K562 (cell line): ENCODE results near the gene SUSD3. TPM values are rescaled to one million over a fixed set of nuclear protein-coding genes. Genes with fewer than 3 reads are reported as not detected.
A peak's percentile ranks its signal among the peaks of the same experiment; 100 is the strongest.

Experiments used
- ATAC-seq: fragments of 200-7000 bp; cut with Tn5 transposase; 3 replicates; pipeline ENCODE4 v1.9.1; 2020; ENCODE audit warnings: moderate library complexity
- BruUV-seq: library from RNA; stranded (reverse); fragments of 400-500 nt; replicated peaks from 2 replicates; lab custom pipeline; 2021; lab: Mats Ljungman, UMichigan
- CTCF ChIA-PET: fragments of 300-600 bp; formaldehyde crosslinking; extraction: SDS; loops from one replicate; lab custom pipeline; 2021; ENCODE audit warnings: low intra/inter-chr PET ratio; lab: Yijun Ruan, JAX
- POLR2A ChIA-PET: fragments of 300-600, 350-650 bp; sonication (Branson Sonifier 250); formaldehyde crosslinking; extraction: SDS; loops from one replicate; lab custom pipeline; 2021; ENCODE audit warnings: antibody characterized with exemption, inconsistent platforms; lab: Yijun Ruan, JAX
- DNase-seq, 4 experiments: peaks; one replicate each; pipeline versions ENCODE4 v3.0.0 to v3.0.0-alpha.2; 2011 to 2018; ENCODE audit warnings: low spot score in 3 of 4, mixed read lengths in 3 of 4; ENCODE audit errors: extremely low read depth in 1 of 4
- FAIRE-seq: peaks from 2 replicates; lab custom pipeline; 2011; peaks lifted over from hg19 to GRCh38; lab: Jason Lieb, UNC
- H2AFZ ChIP-seq: 2 replicates; pipeline ENCODE4 v1.6.0; 2011; ENCODE audit warnings: low read depth, low read length, control low read depth, inconsistent platforms
- H3K27ac ChIP-seq: fragments of 200-600 bp; 3 replicates; pipeline ENCODE4 v1.8.0; 2011; ENCODE audit warnings: low read depth, mild to moderate bottlenecking, control low read depth, inconsistent platforms, low read length, moderate library complexity, mixed read lengths; ENCODE audit errors: extremely low read depth
- H3K27me3 ChIP-seq, 2 experiments: fragments of 300-600 bp in 1 of 2; 2 replicates in 1 of 2; 3 replicates in 1 of 2; pipeline versions ENCODE4 v1.6.0 to v1.8.0; 2011; ENCODE audit warnings: inconsistent platforms in 2 of 2, low read length in 2 of 2, mild to moderate bottlenecking in 1 of 2, mixed read lengths in 1 of 2, moderate library complexity in 1 of 2; ENCODE audit not compliant: control insufficient read depth in 2 of 2, insufficient read depth in 2 of 2
- H3K36me3 ChIP-seq: fragments of 300-600 bp; 3 replicates; pipeline ENCODE4 v1.8.0; 2011; ENCODE audit warnings: mild to moderate bottlenecking, low read length, inconsistent platforms; ENCODE audit not compliant: control insufficient read depth, insufficient read depth
- H3K4me1 ChIP-seq, 2 experiments: fragments of 200-600 bp in 1 of 2; replicated peaks in 1 of 2; 2 replicates in 1 of 2; 3 replicates in 1 of 2; pipeline versions ENCODE4 v1.5.1 to v1.8.0; 2011; ENCODE audit warnings: inconsistent platforms in 2 of 2, low read length in 2 of 2, mild to moderate bottlenecking in 1 of 2, mixed read lengths in 1 of 2, moderate library complexity in 1 of 2; ENCODE audit not compliant: control insufficient read depth in 2 of 2, insufficient read depth in 2 of 2
- H3K4me2 ChIP-seq: 2 replicates; pipeline ENCODE4 v1.6.1; 2011; ENCODE audit warnings: low read length, control low read depth, inconsistent platforms, mixed read lengths; ENCODE audit not compliant: insufficient read depth
- H3K4me3 ChIP-seq: fragments of 200-600 bp; sonication (generic), shearing (Covaris generic); 2 replicates; pipeline ENCODE4 v1.5.1; 2016; ENCODE audit warnings: control low read depth, inconsistent platforms
- H3K79me2 ChIP-seq: fragments of 200-600 bp; 3 replicates; pipeline ENCODE4 v1.8.0; 2011; ENCODE audit warnings: low read length, inconsistent platforms; ENCODE audit not compliant: control insufficient read depth, insufficient read depth
- H3K9ac ChIP-seq, 2 experiments: 2 replicates each; pipeline versions ENCODE4 v1.6.0 to v1.6.1; 2011; ENCODE audit warnings: low read depth in 2 of 2, low read length in 2 of 2, control low read depth in 1 of 2, inconsistent platforms in 1 of 2, mild to moderate bottlenecking in 1 of 2, mixed read lengths in 1 of 2; ENCODE audit not compliant: insufficient read depth in 1 of 2
- H3K9me1 ChIP-seq: one replicate; pipeline ENCODE4 v1.6.0; 2011; ENCODE audit warnings: inconsistent platforms, mild to moderate bottlenecking, low read length, moderate library complexity; ENCODE audit not compliant: control insufficient read depth, insufficient read depth
- H3K9me3 ChIP-seq: replicated peaks from 2 replicates; pipeline ENCODE4 v1.5.1; 2011; ENCODE audit warnings: low read depth, low read length, inconsistent platforms; ENCODE audit not compliant: control insufficient read depth, insufficient read depth
- H4K20me1 ChIP-seq: replicated peaks from 2 replicates; pipeline ENCODE4 v1.6.1; 2011; ENCODE audit warnings: low read length, inconsistent platforms, mixed read lengths; ENCODE audit not compliant: control insufficient read depth, insufficient read depth
- BHLHE40 ChIP-seq: IDR thresholded peaks from 2 replicates; pipeline ENCODE4 v1.6.1; 2011; ENCODE audit warnings: low read length, improper control_type of control experiment
- CREM ChIP-seq: IDR thresholded peaks from 2 replicates; pipeline ENCODE4 v1.6.1; 2014; ENCODE audit warnings: antibody characterized with exemption, low read depth
- FOSL1 ChIP-seq: fragments of 200-800 bp; sonication (Bioruptor generic); conservative IDR thresholded peaks from 2 replicates; pipeline ENCODE4 v1.6.1; 2016; ENCODE audit warnings: missing genetic modification characterization, missing compliant biosample characterization
- FOXA3 ChIP-seq, 2 experiments: fragments of 450-650 bp in 1 of 2; sonication (generic) in 1 of 2; formaldehyde crosslinking; IDR thresholded peaks in 1 of 2; conservative IDR thresholded peaks in 1 of 2; 2 replicates each; pipeline versions ENCODE4 v1.4.0 to v1.8.0; 2020 to 2022; ENCODE audit warnings: mild to moderate bottlenecking in 2 of 2, missing genetic modification reagents in 1 of 2
- HMG20B ChIP-seq: fragments of 250-450 bp; sonication (Bioruptor Pico); IDR thresholded peaks from 2 replicates; pipeline ENCODE4 v1.5.0; 2021; ENCODE audit warnings: mild to moderate bottlenecking
- JUN ChIP-seq, 2 experiments: sonication (generic) in 1 of 2; formaldehyde crosslinking in 1 of 2; IDR thresholded peaks; 2 replicates each; pipeline versions ENCODE4 v1.6.1 to v1.8.0; 2012 to 2022; ENCODE audit warnings: borderline replicate concordance in 2 of 2, mild to moderate bottlenecking in 2 of 2, improper control_type of control experiment in 1 of 2, low read depth in 1 of 2, low read length in 1 of 2, missing genetic modification reagents in 1 of 2
- MAZ ChIP-seq, 2 experiments: fragments of 450-650 bp in 1 of 2; sonication (generic) in 1 of 2; formaldehyde crosslinking; IDR thresholded peaks in 1 of 2; conservative IDR thresholded peaks in 1 of 2; 2 replicates each; pipeline versions ENCODE4 v1.4.0 to v1.5.0; 2020; ENCODE audit warnings: mild to moderate bottlenecking in 1 of 2, missing genetic modification reagents in 1 of 2
- NCOR1 ChIP-seq: fragments of 450-650 bp; IDR thresholded peaks from 2 replicates; pipeline ENCODE4 v1.6.1; 2016; ENCODE audit warnings: mild to moderate bottlenecking, moderate library complexity
- NEUROD1 ChIP-seq: fragments of 150-350 bp; IDR thresholded peaks from 2 replicates; pipeline ENCODE4 v1.6.1; 2014; ENCODE audit warnings: borderline replicate concordance, low read length, low read depth; ENCODE audit not compliant: partially characterized antibody
- NFIC ChIP-seq: fragments of 450-650 bp; IDR thresholded peaks from 2 replicates; pipeline ENCODE4 v1.6.1; 2017; ENCODE audit warnings: mild to moderate bottlenecking, inconsistent platforms
- RBM22 ChIP-seq: fragments of 200-400 bp; formaldehyde crosslinking; IDR thresholded peaks from 2 replicates; pipeline ENCODE4 v1.6.1; 2018; ENCODE audit warnings: low read length, low read depth; ENCODE audit not compliant: poor library complexity, severe bottlenecking
- SAFB2 ChIP-seq: fragments of 200-400 bp; formaldehyde crosslinking; IDR thresholded peaks from 2 replicates; pipeline ENCODE4 v1.6.1; 2018; ENCODE audit warnings: borderline replicate concordance, low read length, low read depth, moderate library complexity; ENCODE audit not compliant: severe bottlenecking
- SMARCA4 ChIP-seq: fragments of 450-650 bp; IDR thresholded peaks from 2 replicates; pipeline ENCODE4 v1.6.1; 2016
- SMARCE1 ChIP-seq: fragments of 450-650 bp; IDR thresholded peaks from 2 replicates; pipeline ENCODE4 v1.7.1; 2016; ENCODE audit warnings: mild to moderate bottlenecking
- THRAP3 ChIP-seq: fragments of 450-650 bp; IDR thresholded peaks from 2 replicates; pipeline ENCODE4 v1.6.1; 2016; ENCODE audit warnings: mild to moderate bottlenecking, inconsistent platforms, borderline replicate concordance
- ZBTB17 ChIP-seq: fragments of 450-650 bp; formaldehyde crosslinking; IDR thresholded peaks from 2 replicates; pipeline ENCODE4 v1.4.0; 2020; ENCODE audit warnings: mild to moderate bottlenecking
- ZSCAN29 ChIP-seq: fragments of 450-650 bp; IDR thresholded peaks from 2 replicates; pipeline ENCODE4 v1.6.1; 2017
- WGBS: fragments of 100-300 bp; shearing (Covaris generic); methylation state at CpG from one replicate; pipeline ENCODE4 v1.1.6; 2016; ENCODE audit warnings: low coverage, mixed read lengths; ENCODE audit not compliant: insufficient coverage; ENCODE audit errors: missing lambda C conversion rate; 5-methylcytosine and 5-hydroxymethylcytosine counted together
- in situ Hi-C: fragments of 300-500 bp; cut with MboI; formaldehyde crosslinking; loops from 4 replicates; pipeline ENCODE4 v1.15.0; 2018; ENCODE audit warnings: inconsistent platforms, mixed read lengths
- intact Hi-C: fragments of 100-400 bp; cut with micrococcal nuclease; formaldehyde crosslinking; loops from 2 replicates; pipeline ENCODE4 v1.14.2; 2022
- polyA plus RNA-seq, 8 experiments: library from polyadenylated mRNA; depleted of rRNA in 4 of 8; stranded (reverse) in 5 of 8; unstranded in 3 of 8; fragments of >200 nt; fragmentation: Nextera tagmentation in 2 of 8; fragmentation: Illumina TruSeq in 1 of 8; extraction: Ambion mirVana in 2 of 8; extraction: Trizol in 1 of 8; gene quantifications; 2 replicates each; pipeline versions ENCODE4 v1.2.1 to v1.2.3, GENCODE V29; 2011 to 2014; ENCODE audit warnings: inconsistent platforms in 1 of 8, missing spikeins in 1 of 8
- total RNA-seq, 7 experiments: library from RNA; depleted of rRNA in 6 of 7; stranded (reverse); fragments of >200 nt in 6 of 7; fragmentation: Illumina TruSeq in 2 of 7; extraction: Trizol in 2 of 7; gene quantifications; 2 replicates each; pipeline versions ENCODE4 v1.2.1 to v1.2.3, GENCODE V29; 2011 to 2021; ENCODE audit warnings: low replicate concordance in 1 of 7
- TF ChIP-seq, protein P1 (sequence below): sonication (generic); formaldehyde crosslinking; IDR thresholded peaks from 2 replicates; pipeline ENCODE4 v1.9.0; 2022; ENCODE audit warnings: mild to moderate bottlenecking, missing genetic modification reagents
- TF ChIP-seq, protein P2 (sequence below): sonication (generic); formaldehyde crosslinking; IDR thresholded peaks from 2 replicates; pipeline ENCODE4 v1.8.1; 2023; ENCODE audit warnings: mild to moderate bottlenecking, missing genetic modification reagents

The SUSD3 gene
- total and polyA plus RNA-seq, 9 of the 15 experiments (the other 6 are each of a cell fraction or from before 2014, with no cell fraction given) = 1.3 to 21.7 (median 11.4) TPM

DNA sequence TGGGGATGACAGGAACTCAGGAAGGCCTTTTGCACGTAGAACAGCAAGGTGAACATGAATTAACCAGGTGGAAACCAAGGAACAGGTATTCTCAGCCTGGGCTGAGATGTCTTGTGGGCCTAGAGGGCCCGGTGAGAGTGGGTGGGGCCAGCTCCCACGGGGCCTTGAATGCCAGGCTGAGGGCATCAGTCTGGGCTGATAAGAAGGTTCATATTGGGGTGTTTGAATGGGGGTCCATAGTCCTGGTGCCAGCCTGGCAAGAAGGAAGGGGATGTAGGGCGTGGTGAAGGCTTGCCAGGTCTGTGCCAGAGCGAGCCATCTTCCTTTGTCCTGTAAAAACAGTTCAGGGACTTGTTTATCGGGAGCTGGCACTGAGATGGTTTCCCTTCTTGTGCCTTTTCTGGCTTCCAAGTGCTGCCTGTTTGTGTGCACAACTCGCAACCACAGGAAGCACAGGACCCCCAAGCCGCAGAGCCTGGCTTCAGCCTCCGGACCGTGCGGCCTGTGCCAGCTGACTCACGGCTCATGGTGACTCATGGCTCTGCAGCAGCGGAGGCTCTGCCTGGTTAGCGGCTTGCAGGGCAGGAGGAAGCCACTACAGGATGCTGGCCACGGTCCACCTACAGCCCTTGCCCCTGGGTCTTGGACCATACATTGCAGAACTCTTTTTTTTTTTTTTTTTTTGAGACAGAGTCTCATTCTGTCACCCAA is 39.9 kb downstream of the SUSD3 start:
- Histone ChIP-seq H3K27ac (no peak overlapping the region; the same call in 2 of the 3 replicates), H3K9me3 (no peaks in the 10 kb centered on the region), H3K4me3 (no peak overlapping the region), H3K4me2 (0 out of 2 replicates have a peak overlapping the region, but pooled peaks have one; percentile 35), H3K4me1 (peaks cover 20 to 50% of the 10 kb centered on the region in 2 experiments), H4K20me1 (0 out of 2 replicates have a peak, but pooled peaks cover 4% of the 10 kb centered on the region), H3K36me3 (no peaks in the 10 kb centered on the region), H3K79me2 (no peaks in the 10 kb centered on the region; the same call in 2 of the 3 replicates), H2AFZ (no peak overlapping the region), H3K27me3 (no peaks in the 10 kb centered on the region), H3K9me1 (peaks cover 4% of the 10 kb centered on the region), H3K9ac (0 out of 4 replicates have a peak overlapping the region, but pooled peaks of 1 of the 2 experiments have one; percentile 2)
- peak in 2 of 4 experiments; percentile 43 to 58 for DNase-seq
- POLR2A ChIA-PET = interaction anchor here (0.7 to 2.9 kb wide), 4 partner anchors 9 to 36 kb away, joined by 3 to 16 read pairs (median 3); partner anchors contain the start of gene NINJ1
- peak; percentile 67 for FAIRE-seq
- no peak for ATAC-seq
- BruUV-seq = no TSS peak
- in situ Hi-C loops (no loop called here), intact Hi-C loops (loop anchor here (5.0 kb wide), 1 partner anchor 36 kb away; no protein-coding TSS in a partner anchor)
- WGBS = 45% methylated on average over 15 of the region's 15 CpGs
- CTCF ChIA-PET = no interaction called here
- TF ChIP-seq NCOR1 = no peak
- TF ChIP-seq MAZ (CRISPR knock-in tag; conservative IDR thresholded peaks at IDR 0.05 in 1 of 2, IDR thresholded peaks at IDR 0.05 in 1 of 2) = 0 out of 4 replicates have a peak, but pooled peaks of 1 of the 2 experiments have one; percentile 34
- TF ChIP-seq SMARCE1 = peak; percentile 70; the same call in 1 of the 2 replicates
- TF ChIP-seq ZBTB17 (CRISPR knock-in tag) = 0 out of 2 replicates have a peak, but pooled peaks have one; percentile 53
- TF ChIP-seq, protein P1, sequence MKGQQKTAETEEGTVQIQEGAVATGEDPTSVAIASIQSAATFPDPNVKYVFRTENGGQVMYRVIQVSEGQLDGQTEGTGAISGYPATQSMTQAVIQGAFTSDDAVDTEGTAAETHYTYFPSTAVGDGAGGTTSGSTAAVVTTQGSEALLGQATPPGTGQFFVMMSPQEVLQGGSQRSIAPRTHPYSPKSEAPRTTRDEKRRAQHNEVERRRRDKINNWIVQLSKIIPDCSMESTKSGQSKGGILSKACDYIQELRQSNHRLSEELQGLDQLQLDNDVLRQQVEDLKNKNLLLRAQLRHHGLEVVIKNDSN (CRISPR knock-in tag) = peak; percentile 34; the same call in 1 of the 2 replicates
- 0 out of 2 replicates have a peak, but pooled peaks have one; percentile 21 for TF ChIP-seq CREM
- no peak for TF ChIP-seq ZSCAN29
- no peak for TF ChIP-seq RBM22
- TF ChIP-seq HMG20B (CRISPR knock-in tag) = no peak
- TF ChIP-seq, protein P2, sequence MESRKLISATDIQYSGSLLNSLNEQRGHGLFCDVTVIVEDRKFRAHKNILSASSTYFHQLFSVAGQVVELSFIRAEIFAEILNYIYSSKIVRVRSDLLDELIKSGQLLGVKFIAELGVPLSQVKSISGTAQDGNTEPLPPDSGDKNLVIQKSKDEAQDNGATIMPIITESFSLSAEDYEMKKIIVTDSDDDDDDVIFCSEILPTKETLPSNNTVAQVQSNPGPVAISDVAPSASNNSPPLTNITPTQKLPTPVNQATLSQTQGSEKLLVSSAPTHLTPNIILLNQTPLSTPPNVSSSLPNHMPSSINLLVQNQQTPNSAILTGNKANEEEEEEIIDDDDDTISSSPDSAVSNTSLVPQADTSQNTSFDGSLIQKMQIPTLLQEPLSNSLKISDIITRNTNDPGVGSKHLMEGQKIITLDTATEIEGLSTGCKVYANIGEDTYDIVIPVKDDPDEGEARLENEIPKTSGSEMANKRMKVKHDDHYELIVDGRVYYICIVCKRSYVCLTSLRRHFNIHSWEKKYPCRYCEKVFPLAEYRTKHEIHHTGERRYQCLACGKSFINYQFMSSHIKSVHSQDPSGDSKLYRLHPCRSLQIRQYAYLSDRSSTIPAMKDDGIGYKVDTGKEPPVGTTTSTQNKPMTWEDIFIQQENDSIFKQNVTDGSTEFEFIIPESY = peak; percentile 74; the same call in 1 of the 2 replicates
- TF ChIP-seq FOXA3 (CRISPR knock-in tag; conservative IDR thresholded peaks at IDR 0.05 in 1 of 2, IDR thresholded peaks at IDR 0.05 in 1 of 2) = no peak
- 0 out of 2 replicates have a peak, but pooled peaks have one; percentile 20 for TF ChIP-seq NFIC
- no peak for TF ChIP-seq SAFB2
- TF ChIP-seq THRAP3 = no peak
- TF ChIP-seq BHLHE40 = peak; percentile 88
- TF ChIP-seq NEUROD1 = no peak
- TF ChIP-seq JUN (IDR thresholded peaks at IDR 0.05; ENCODE audit: borderline replicate concordance, low read depth, low read length) = peak; percentile 90
- no peak for TF ChIP-seq JUN (CRISPR knock-in tag; IDR thresholded peaks at IDR 0.05; ENCODE audit: borderline replicate concordance)
- TF ChIP-seq FOSL1 (tag) = peak; percentile 94
- peak; percentile 64; the same call in 1 of the 2 replicates for TF ChIP-seq SMARCA4
